Suppressor macrophage (primary cell): ENCODE data around the gene ULK2.
A peak's percentile ranks its signal among the peaks of the same experiment; 100 is the strongest.
"Not testable (repeated sequence)": the region's sequence is repeated elsewhere in the genome, so short reads cannot be mapped to it uniquely, and the experiment has no call there.

Source experiments
- DNase-seq, 4 experiments: peaks; one replicate each; pipeline ENCODE4 v3.0.0-alpha.2; 2020 to 2022
- total RNA-seq, 17 experiments: gene quantifications; one replicate each; lab custom pipeline; 2026; ENCODE audit warnings: mixed read lengths in 6 of 17, inconsistent platforms in 3 of 17; lab: John Stamatoyannopoulos, UW

ULK2 gene
- total RNA-seq, result 26.6 to 57.9 (median 42.1) reads per million in 17 experiments

- DNase-seq, result peak; percentile 80 to 94 (median 88)
Measured at GRCh38 chr17:19867329-19868078, at the start of gene ULK2. TSS of gene ULK2 (minus strand) at chr17:19867936. CDS start at chr17:19867417, 519 bp downstream.

DNA sequence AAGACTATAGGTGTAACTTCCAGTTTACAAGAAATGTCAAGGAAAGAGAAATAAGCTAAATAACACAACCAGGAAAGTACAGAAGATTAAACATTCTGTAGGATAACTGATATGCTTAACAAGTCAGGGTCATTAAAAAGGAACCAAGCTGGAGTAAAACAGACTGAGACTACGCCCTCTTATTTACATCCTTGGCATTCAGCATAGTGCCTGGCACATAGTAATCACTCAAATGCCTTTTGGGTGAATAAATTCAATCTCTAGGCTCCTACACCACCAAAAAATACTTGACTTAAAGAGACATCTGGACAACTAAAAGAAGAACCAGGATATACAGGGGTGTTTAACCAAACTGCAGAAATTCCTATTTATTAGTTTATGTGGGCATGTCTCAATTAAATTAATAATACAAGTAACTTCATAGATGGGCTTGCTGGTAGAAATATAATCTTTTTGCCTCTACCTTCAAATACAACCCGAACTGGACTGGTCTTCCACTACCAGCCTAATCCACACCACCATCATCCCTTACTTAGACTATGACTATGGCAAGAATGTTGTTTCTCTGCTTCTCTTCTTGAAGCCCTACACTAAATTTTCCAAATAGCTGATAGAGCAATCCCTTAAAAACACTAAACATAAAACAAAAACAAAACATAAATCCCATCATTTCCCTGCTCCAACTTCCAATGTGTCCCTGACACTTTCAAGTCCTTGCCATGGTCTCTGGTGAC, 47.7 kb upstream of the ULK2 start:
- DNase-seq, result no peak

DNA sequence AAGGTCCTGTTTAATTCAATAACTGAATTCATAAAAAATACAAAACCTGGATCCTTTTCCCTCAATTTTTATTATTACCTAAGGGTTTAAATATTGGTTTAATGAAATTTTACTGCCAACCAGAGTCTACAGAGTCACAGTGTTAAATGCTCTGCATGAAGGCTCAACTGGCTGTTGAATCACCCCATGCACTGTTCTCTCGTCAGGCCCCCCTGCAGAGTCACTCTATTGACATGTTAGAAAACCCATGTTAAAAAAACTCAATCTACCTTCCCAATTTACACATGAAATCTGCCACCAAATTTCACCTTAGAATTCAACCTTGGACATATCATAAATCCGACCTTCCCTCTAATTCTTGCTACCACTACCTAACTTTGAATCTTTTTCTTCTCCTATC, 43.3 kb upstream of the ULK2 start:
- DNase-seq, result no peak

- no peak for DNase-seq
Measured at GRCh38 chr17:19909139-19909538, 41.4 kb upstream of the ULK2 start.

DNA sequence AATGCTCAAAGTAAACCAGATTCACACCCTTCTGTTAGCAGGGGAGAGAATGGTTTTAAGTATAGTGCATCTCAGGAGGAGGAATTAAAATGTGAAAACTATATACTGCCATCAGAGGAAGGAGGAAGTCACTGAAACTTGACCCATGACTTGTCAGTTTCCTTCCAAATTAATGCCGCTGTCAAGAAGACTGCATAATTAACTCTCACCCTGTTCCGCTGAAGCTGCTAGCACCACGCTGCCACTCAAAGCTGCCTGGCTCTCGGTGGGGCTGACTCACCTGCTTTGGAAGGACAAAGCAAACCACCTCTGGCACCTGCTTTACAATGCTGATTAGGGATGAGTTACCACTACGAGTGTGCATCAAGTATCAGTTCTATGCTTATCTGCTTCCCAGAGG, 37.8 kb upstream of the ULK2 start:
- DNase-seq, result peak; percentile 33 to 74 (median 66)

DNA sequence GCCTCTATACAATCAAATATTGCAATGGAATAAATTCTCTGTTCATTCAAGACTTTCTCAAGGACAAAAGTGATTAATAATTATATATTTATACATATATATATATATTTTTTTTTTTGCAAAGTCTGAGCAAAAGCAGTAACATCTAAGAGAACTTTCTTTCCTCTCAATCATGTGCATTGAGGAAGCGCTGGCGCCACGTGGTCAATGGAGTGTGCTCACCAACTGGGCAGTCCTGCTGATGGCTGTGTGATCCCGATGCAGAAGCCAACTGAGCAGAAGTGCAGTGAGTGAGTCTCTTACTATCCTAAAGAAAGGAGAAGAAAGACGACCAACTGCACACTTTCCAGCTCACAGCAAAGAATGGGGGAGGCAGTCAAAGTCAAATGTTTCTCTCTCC, 37.2 kb upstream of the ULK2 start:
- DNase-seq, result peak; percentile 91 to 95 (median 94)

- DNase-seq, result no peak
Measured at GRCh38 chr17:19904412-19904811, 36.7 kb upstream of the ULK2 start.

- no peak for DNase-seq
Measured at GRCh38 chr17:19900809-19901208, 33.1 kb upstream of the ULK2 start.

DNA sequence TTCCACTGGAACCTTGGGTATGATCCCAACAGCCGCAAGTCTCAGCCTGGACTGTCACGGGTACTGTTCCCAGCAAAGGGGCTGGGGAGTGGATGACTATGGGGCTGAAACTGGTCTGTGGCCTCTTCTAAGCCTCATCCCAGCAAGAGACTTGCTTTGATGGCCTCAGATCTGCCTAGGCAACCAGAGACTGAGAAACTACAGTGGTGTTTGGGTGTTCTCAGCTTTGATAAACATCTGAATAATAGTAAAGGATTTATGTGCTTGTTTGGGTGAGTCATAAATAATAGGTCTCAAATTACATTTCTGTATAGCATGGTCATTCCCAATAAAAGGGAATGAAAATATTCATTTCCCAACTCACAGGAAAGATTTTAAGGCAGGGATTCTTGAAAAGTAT, 30.2 kb upstream of the ULK2 start:
- no peak for DNase-seq

GRCh38 chr17:19897090-19897837, 29.5 kb upstream of the ULK2 start:
- DNase-seq, result no peak

GRCh38 chr17:19896679-19897078, 28.9 kb upstream of the ULK2 start:
- DNase-seq, result no peak

DNA sequence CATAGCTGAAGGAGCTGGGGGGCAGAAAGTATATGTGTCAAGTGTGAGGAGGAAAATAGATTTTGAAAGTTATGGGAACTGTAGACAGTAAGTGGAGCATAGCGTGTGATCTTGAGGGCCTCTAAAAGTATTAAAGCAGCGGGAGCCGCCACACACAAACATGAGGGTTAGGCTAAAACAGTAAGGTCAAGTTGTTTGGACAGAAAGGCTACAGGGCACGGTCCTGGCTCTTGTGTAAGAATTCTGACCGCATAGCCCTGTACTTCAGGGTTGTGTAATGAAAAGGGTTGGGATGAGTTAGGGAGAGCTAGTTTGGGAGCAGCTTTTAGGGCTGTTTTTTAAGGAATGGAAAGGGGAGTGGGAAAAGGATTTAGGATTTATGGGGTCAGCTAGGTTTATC, 22.8 kb upstream of the ULK2 start:
- not testable (repeated sequence) for DNase-seq

- not testable (repeated sequence) for DNase-seq
Measured at GRCh38 chr17:19890001-19890400, 22.3 kb upstream of the ULK2 start.

DNA sequence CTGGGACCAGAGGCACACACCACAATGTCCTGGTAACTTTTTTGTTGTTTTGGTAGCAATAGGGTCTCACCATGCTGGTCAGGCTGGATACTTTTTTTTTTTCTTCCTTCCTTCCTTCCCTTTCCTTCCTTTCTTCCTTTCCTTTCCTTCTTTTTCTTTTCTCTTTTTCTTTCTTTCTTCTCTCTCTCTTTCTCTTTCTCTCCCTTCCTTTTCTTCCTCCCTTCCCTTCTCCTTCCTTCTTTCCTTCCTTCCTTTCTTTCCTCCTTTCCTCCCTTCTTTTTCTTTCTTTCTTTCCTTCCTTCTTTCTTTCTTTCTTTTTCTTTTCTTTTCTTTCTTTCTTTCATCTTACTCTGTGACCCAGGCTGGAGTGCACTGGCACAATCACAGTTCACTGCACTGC, 18.4 kb upstream of the ULK2 start:
- DNase-seq, result no peak

DNA sequence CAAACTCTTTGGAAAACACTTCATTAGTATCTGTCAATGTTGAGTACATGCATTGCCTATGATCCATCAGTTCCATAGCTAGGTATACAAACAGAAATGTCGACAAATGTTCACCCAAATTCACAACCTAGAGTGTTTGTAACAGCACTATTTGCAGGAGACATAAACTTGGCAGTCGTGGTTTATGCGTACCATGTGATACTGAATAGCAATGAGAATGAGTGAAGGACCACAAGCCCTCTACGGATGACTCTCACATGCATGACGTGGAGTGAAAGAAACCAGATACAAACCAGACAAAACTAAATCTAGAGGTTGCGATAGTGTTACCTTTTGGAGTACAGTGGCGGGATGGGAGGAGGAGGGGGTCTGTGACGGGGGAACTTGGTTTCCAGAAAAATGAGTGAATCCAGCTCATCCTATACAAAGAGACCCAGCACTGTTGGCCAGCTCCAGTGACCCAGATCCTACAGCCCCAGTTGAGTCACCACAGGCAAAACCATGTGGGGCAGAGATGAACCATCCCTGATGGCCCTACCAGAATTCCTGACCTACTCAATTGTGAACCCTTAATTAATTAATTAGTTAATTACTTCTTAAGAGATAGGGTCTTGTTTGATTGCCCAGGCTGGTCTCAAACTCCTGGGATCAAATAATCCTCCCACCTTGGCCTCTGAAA, 15.9 kb upstream of the ULK2 start:
- DNase-seq, result no peak

GRCh38 chr17:19880393-19880792, 12.7 kb upstream of the ULK2 start:
- DNase-seq, result peak in 2 of 4 experiments; percentile 27 to 42

GRCh38 chr17:19877364-19877945, 9.7 kb upstream of the ULK2 start:
- DNase-seq, result peak in 1 of 4 experiments; percentile 34

- peak; percentile 94 to 97 (median 96) for DNase-seq
Measured at GRCh38 chr17:19876529-19877161, 8.9 kb upstream of the ULK2 start.

GRCh38 chr17:19874256-19874655, 6.5 kb upstream of the ULK2 start:
- no peak for DNase-seq

GRCh38 chr17:19873346-19873745, 5.6 kb upstream of the ULK2 start:
- peak; percentile 33 to 67 (median 64) for DNase-seq

DNA sequence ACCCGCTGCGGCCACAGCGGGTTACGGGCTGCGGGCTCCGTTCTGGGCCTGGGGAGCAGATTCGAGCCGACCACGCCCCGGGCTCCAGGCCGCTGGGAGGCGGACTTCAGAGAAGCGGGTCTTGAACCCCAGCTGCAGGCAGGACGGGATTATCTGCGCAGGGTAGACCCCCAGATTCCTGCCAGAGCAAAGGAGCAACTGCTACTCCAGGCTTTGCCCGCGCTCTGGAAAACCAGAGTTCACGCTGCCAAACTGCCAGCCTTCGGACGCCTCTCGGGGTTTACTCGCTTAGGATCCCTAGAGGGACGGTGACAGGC, 301 bp upstream of the ULK2 start:
- DNase-seq, result no peak

- peak; percentile 62 to 82 (median 72) for DNase-seq
Measured at GRCh38 chr17:19867079-19867328, 732 bp downstream of the ULK2 start.
